Measurements from ENCODE around the gene DENND4A.

DENND4A gene

DNA sequence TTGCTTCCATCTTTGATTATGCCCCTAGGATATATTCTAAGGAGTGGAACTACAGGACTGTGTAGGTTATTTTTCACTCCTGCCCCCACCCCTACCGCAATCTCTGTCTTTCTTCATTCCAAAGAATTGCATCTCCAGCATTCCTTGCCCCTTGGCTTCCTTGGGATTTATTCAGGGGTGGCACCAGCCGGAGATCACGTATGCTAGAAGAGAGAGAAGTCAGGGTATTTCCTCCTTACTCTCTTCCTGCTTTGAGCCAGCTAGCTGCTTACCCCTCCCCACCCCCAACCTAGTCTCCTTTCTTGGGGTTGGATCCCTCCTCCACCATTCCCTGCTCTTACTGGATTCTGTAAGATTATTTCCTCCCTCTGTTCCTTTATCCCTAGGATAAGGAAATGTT, 35.0 kb upstream of the DENND4A start:
- Histone ChIP-seq H3F3A (ENCODE audit: insufficient read depth) (peaks cover 48% of the 10 kb centered on the region), H3K9me3 (ENCODE audit: insufficient read depth, low read length) (no peaks in the 10 kb centered on the region), H3K4me3 (ENCODE audit: insufficient read depth, low read length, poor library complexity, severe bottlenecking) (no peak overlapping the region), H2AFZ (ENCODE audit: low read depth, low read length, severe bottlenecking) (peak overlapping the region; percentile 73), H3K36me3 (ENCODE audit: low read length) (no peaks in the 10 kb centered on the region), H3K4me2 (ENCODE audit: low read depth, low read length, poor library complexity, severe bottlenecking) (peak overlapping the region; percentile 43), H4K20me1 (ENCODE audit: low read depth, low read length) (no peaks in the 10 kb centered on the region), H3K79me2 (ENCODE audit: insufficient read depth, low read length) (no peaks in the 10 kb centered on the region), H3K27ac (ENCODE audit: low read depth, low read length) (peak overlapping the region; percentile 78), H3K9ac (ENCODE audit: low read length) (no peak overlapping the region), H3K9me2 (replicated peaks; ENCODE audit: insufficient read depth, low read length) (no peaks in the 10 kb centered on the region), H3K27me3 (ENCODE audit: low read length) (no peaks in the 10 kb centered on the region)
- TF ChIP-seq EZH2phosphoT487 (conservative IDR thresholded peaks at IDR 0.05; ENCODE audit: low read length) = no peak
- TF ChIP-seq, protein P1, sequence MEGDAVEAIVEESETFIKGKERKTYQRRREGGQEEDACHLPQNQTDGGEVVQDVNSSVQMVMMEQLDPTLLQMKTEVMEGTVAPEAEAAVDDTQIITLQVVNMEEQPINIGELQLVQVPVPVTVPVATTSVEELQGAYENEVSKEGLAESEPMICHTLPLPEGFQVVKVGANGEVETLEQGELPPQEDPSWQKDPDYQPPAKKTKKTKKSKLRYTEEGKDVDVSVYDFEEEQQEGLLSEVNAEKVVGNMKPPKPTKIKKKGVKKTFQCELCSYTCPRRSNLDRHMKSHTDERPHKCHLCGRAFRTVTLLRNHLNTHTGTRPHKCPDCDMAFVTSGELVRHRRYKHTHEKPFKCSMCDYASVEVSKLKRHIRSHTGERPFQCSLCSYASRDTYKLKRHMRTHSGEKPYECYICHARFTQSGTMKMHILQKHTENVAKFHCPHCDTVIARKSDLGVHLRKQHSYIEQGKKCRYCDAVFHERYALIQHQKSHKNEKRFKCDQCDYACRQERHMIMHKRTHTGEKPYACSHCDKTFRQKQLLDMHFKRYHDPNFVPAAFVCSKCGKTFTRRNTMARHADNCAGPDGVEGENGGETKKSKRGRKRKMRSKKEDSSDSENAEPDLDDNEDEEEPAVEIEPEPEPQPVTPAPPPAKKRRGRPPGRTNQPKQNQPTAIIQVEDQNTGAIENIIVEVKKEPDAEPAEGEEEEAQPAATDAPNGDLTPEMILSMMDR (IDR thresholded peaks at IDR 0.05; ENCODE audit: insufficient read depth, low read length, poor library complexity, severe bottlenecking) = no peak

DNA sequence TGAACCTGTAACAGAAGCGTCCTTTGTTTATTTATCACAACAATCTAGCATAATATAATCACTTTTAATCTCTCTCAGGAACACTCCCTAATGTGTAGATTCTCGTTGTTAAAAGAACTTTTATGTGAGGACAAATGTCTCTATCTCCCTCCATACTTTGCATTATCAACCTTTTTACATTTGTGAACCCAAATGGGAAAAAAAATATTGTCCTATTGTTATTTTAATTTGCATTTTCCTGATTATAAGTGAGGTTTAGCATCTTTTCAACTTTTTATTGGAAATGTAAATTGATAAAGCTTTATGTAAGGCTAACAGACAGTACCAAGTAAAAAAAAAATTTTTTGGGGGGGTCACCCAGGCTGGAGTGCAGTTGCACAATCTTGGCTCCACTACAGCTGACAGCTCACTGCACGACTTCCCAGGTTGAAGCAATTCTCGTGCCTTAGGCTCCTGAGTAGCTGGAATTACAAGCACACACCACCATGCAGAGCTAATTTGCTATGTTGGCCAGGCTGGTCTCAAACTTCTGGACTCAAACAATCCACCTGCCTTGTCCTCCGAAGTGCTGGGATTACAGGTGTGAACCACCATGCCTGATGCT, 33.0 kb upstream of the DENND4A start:
- Histone ChIP-seq H3K9ac (ENCODE audit: low read length) (peak overlapping the region; percentile 19; the same call in 1 of the 2 replicates), H3K27me3 (ENCODE audit: low read length) (no peaks in the 10 kb centered on the region), H3K36me3 (ENCODE audit: low read length) (no peaks in the 10 kb centered on the region), H3K79me2 (ENCODE audit: insufficient read depth, low read length) (no peaks in the 10 kb centered on the region), H3K4me2 (ENCODE audit: low read depth, low read length, poor library complexity, severe bottlenecking) (peak overlapping the region; percentile 69), H4K20me1 (ENCODE audit: low read depth, low read length) (no peaks in the 10 kb centered on the region), H3K9me2 (replicated peaks; ENCODE audit: insufficient read depth, low read length) (no peaks in the 10 kb centered on the region), H3F3A (ENCODE audit: insufficient read depth) (peaks cover 62% of the 10 kb centered on the region), H3K4me3 (ENCODE audit: insufficient read depth, low read length, poor library complexity, severe bottlenecking) (no peak overlapping the region), H3K9me3 (ENCODE audit: insufficient read depth, low read length) (no peaks in the 10 kb centered on the region), H3K27ac (ENCODE audit: low read depth, low read length) (peak overlapping the region; percentile 82), H2AFZ (ENCODE audit: low read depth, low read length, severe bottlenecking) (peak overlapping the region; percentile 9)
- TF ChIP-seq, protein P1 (IDR thresholded peaks at IDR 0.05; ENCODE audit: insufficient read depth, low read length, poor library complexity, severe bottlenecking) = no peak
- TF ChIP-seq EZH2phosphoT487 (conservative IDR thresholded peaks at IDR 0.05; ENCODE audit: low read length) = no peak

DNA sequence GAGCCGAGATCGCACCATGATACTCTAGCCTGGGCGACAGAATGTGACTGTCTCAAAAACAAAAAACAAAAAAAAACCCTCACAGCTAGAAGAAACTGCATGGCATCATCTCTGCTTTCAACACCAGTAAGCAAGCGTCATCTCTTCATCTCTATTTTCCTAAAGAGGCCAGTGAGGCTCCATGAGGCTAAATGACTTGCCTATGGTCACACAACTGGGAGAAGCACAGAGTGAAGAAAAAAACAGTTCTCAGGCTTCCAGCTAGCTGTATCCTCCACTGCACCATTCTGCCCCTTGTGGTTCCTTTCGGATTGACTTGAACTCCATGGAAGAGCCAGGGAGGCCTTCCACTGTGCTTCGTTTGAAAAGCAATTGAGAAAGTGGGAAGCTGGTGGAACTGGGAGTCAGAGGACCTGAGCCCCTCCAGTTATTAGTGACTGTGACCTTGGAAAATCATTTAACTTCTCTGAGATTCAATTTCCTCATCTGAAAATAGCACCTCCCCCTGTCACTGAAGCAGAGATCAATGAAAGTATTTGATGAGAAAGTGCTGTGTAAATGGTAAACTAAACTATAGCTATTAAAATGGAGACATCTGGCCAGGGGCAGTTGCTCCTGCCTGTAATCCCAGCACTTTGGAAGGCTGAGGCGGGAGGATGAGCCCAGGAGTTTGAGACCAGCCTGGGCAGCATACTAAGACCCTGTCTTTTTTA, 32.1 kb upstream of the DENND4A start:
- H3K4me2 ChIP-seq (ENCODE audit: low read depth, low read length, poor library complexity, severe bottlenecking) = peak overlapping the region; percentile 69
- peak overlapping the region; percentile 82 for H3K27ac ChIP-seq (ENCODE audit: low read depth, low read length)

More for the DNA sequence above, 32.1 kb upstream of the DENND4A start:
- Histone ChIP-seq H3K4me3 (ENCODE audit: insufficient read depth, low read length, poor library complexity, severe bottlenecking) (peak overlapping the region; percentile 12), H3K9ac (ENCODE audit: low read length) (peak overlapping the region; percentile 42), H3K9me3 (ENCODE audit: insufficient read depth, low read length) (no peaks in the 10 kb centered on the region), H3K79me2 (ENCODE audit: insufficient read depth, low read length) (no peaks in the 10 kb centered on the region), H4K20me1 (ENCODE audit: low read depth, low read length) (no peaks in the 10 kb centered on the region), H3K9me2 (replicated peaks; ENCODE audit: insufficient read depth, low read length) (no peaks in the 10 kb centered on the region), H3K27me3 (ENCODE audit: low read length) (no peaks in the 10 kb centered on the region), H2AFZ (ENCODE audit: low read depth, low read length, severe bottlenecking) (peak overlapping the region; percentile 10), H3K36me3 (ENCODE audit: low read length) (no peaks in the 10 kb centered on the region), H3F3A (ENCODE audit: insufficient read depth) (peaks cover 70% of the 10 kb centered on the region)
- TF ChIP-seq, protein P1 (IDR thresholded peaks at IDR 0.05; ENCODE audit: insufficient read depth, low read length, poor library complexity, severe bottlenecking) = peak; percentile 62
- no peak for TF ChIP-seq EZH2phosphoT487 (conservative IDR thresholded peaks at IDR 0.05; ENCODE audit: low read length)
